ENCODE results near the gene AFMID. TPM values are rescaled to one million over a fixed set of nuclear protein-coding genes. Genes with fewer than 3 reads are reported as not detected.

Gene AFMID
- total and polyA plus RNA-seq, 2 of the 8 experiments (the other 6 are each of a cell fraction or from before 2014, with no cell fraction given), result 49.0 to 53.0 TPM

DNA sequence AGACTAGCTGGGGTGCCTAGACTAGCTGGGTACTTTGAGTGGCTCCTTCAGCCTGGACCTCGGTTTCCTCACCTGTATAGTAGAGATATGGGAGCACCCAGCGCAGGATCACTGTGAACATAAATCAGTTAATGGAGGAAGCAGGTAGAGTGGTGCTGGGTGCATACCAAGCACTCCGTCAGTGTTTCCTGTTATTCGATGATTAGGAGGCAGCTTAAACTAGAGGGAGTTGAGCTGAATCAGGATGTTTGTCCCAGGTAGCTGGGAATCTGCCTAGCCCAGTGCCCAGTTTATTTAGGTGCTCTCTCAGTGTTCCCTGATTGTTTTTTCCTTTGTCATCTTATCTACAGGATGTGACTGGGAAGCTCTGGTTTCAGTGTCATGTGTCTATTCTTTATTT is 35.9 kb downstream of the AFMID start (continued):
- TF ChIP-seq, protein P1, sequence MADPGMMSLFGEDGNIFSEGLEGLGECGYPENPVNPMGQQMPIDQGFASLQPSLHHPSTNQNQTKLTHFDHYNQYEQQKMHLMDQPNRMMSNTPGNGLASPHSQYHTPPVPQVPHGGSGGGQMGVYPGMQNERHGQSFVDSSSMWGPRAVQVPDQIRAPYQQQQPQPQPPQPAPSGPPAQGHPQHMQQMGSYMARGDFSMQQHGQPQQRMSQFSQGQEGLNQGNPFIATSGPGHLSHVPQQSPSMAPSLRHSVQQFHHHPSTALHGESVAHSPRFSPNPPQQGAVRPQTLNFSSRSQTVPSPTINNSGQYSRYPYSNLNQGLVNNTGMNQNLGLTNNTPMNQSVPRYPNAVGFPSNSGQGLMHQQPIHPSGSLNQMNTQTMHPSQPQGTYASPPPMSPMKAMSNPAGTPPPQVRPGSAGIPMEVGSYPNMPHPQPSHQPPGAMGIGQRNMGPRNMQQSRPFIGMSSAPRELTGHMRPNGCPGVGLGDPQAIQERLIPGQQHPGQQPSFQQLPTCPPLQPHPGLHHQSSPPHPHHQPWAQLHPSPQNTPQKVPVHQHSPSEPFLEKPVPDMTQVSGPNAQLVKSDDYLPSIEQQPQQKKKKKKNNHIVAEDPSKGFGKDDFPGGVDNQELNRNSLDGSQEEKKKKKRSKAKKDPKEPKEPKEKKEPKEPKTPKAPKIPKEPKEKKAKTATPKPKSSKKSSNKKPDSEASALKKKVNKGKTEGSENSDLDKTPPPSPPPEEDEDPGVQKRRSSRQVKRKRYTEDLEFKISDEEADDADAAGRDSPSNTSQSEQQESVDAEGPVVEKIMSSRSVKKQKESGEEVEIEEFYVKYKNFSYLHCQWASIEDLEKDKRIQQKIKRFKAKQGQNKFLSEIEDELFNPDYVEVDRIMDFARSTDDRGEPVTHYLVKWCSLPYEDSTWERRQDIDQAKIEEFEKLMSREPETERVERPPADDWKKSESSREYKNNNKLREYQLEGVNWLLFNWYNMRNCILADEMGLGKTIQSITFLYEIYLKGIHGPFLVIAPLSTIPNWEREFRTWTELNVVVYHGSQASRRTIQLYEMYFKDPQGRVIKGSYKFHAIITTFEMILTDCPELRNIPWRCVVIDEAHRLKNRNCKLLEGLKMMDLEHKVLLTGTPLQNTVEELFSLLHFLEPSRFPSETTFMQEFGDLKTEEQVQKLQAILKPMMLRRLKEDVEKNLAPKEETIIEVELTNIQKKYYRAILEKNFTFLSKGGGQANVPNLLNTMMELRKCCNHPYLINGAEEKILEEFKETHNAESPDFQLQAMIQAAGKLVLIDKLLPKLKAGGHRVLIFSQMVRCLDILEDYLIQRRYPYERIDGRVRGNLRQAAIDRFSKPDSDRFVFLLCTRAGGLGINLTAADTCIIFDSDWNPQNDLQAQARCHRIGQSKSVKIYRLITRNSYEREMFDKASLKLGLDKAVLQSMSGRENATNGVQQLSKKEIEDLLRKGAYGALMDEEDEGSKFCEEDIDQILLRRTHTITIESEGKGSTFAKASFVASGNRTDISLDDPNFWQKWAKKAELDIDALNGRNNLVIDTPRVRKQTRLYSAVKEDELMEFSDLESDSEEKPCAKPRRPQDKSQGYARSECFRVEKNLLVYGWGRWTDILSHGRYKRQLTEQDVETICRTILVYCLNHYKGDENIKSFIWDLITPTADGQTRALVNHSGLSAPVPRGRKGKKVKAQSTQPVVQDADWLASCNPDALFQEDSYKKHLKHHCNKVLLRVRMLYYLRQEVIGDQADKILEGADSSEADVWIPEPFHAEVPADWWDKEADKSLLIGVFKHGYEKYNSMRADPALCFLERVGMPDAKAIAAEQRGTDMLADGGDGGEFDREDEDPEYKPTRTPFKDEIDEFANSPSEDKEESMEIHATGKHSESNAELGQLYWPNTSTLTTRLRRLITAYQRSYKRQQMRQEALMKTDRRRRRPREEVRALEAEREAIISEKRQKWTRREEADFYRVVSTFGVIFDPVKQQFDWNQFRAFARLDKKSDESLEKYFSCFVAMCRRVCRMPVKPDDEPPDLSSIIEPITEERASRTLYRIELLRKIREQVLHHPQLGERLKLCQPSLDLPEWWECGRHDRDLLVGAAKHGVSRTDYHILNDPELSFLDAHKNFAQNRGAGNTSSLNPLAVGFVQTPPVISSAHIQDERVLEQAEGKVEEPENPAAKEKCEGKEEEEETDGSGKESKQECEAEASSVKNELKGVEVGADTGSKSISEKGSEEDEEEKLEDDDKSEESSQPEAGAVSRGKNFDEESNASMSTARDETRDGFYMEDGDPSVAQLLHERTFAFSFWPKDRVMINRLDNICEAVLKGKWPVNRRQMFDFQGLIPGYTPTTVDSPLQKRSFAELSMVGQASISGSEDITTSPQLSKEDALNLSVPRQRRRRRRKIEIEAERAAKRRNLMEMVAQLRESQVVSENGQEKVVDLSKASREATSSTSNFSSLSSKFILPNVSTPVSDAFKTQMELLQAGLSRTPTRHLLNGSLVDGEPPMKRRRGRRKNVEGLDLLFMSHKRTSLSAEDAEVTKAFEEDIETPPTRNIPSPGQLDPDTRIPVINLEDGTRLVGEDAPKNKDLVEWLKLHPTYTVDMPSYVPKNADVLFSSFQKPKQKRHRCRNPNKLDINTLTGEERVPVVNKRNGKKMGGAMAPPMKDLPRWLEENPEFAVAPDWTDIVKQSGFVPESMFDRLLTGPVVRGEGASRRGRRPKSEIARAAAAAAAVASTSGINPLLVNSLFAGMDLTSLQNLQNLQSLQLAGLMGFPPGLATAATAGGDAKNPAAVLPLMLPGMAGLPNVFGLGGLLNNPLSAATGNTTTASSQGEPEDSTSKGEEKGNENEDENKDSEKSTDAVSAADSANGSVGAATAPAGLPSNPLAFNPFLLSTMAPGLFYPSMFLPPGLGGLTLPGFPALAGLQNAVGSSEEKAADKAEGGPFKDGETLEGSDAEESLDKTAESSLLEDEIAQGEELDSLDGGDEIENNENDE (IDR thresholded peaks at IDR 0.05; ENCODE audit: insufficient replicate concordance, low read length), result no peak
- no peak for TF ChIP-seq KDM4A (IDR thresholded peaks at IDR 0.05; ENCODE audit: low read depth, low read length, severe bottlenecking)
- no peak for TF ChIP-seq CHD1 (IDR thresholded peaks at IDR 0.05; ENCODE audit: low read depth, low read length)
- no peak for TF ChIP-seq SP4 (IDR thresholded peaks at IDR 0.05; ENCODE audit: low read length)
- TF ChIP-seq SUZ12 (IDR thresholded peaks at IDR 0.05; ENCODE audit: low read length), result no peak
- no peak for TF ChIP-seq HDAC6 (IDR thresholded peaks at IDR 0.05; ENCODE audit: low read depth, low read length)

Data from H1 (cell line).